ENCODE results near the gene OR4Q2.
"Not testable (repeated sequence)": the region's sequence is repeated elsewhere in the genome, so short reads cannot be mapped to it uniquely, and the experiment has no call there.

The OR4Q2 gene

GRCh38 chr14:20001863-20002262, at the start of gene OR4Q2:
OR4Q2 (plus strand) TSS chr14:20002163.
- DNase-seq = no peak

- not testable (repeated sequence) for DNase-seq
Observed at GRCh38 chr14:19969735-19970134, 32.2 kb upstream of the OR4Q2 start.

DNA sequence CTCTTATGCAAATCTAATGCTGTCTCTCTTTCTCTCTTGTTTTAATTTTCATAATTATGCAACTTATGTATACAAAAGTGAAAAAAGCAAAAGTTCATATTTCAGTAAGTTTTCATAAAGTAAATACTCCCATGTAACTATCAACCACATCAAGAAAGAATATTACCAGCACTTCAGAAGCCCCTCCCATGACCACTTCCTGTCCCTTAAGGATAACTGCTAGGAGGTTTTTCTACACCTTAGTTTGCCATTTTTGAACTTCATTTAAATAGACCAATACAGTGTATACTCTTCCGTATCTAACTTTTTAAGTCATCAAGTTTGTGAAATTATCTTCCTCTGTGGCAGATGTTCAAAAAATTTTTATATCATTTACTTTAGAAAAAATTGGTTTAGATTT, 27.1 kb upstream of the OR4Q2 start:
- DNase-seq = no peak

GRCh38 chr14:19975291-19975690, 26.7 kb upstream of the OR4Q2 start, which contains the start of gene OR4K15:
OR4K15 (plus strand) TSS chr14:19975591; CDS start chr14:19975591, 0 bp downstream.
- DNase-seq = no peak

- no peak for DNase-seq
Observed at GRCh38 chr14:19993438-19993837, 8.5 kb upstream of the OR4Q2 start.

DNA sequence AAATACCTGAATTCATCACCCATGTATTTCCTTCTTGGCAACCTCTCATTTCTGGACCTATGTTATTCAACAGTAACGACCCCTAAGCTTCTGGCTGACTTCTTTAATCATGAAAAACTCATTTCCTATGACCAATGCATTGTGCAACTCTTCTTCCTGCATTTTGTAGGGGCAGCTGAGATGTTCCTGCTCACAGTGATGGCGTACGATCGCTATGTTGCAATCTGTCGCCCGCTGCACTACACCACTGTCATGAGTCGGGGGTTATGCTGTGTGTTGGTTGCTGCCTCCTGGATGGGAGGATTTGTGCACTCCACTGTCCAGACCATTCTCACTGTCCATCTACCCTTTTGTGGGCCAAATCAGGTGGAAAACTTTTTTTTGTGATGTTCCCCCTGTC, 356 bp downstream of the OR4Q2 start:
- no peak for DNase-seq

DNA sequence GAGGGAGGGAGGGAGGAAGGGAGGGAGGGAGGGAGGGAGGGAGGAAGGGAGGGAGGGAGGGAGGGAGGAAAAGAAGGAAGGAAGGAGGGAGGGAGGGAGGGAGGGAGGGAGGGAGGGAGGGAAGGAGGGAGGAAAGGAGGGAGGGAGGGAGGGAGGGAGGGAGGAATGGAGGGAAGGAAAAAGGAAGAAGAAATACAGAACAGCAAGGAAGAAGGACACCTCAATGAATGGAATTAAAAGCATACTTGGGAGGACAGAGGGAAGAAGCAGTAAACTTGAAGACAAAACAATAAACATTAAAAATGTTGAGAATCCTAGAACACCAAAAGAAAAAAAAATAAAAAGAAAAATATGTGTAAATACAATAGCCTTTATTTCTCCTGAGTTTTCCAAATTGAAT, 6.2 kb downstream of the OR4Q2 start:
- no peak for DNase-seq

DNA sequence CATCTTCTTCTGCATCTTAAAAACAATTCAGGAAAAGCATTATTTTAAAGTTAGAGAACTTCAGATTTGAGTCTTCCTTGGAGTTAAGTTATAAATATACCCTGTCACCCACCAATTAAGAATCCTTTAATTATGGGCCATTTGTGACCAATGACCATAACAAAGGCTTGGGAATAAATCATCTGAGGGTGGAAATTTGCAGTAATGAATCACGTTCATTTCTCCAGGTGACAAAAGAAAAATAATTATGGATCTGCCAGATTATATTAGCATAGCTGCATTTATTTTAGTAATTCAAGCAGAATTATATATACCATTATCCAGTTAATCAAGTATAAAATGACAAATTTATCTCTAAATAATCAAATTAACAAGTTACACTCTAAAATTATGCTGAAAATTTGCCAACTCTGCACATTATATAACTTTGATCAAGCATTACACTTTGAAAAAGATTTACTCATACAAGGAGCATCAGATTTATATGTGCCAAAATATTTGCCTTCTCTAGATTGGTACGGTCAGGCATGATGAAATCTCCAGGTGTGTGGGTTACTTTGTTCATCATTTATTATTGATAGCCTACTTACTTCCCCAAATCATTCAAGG, 17.4 kb downstream of the OR4Q2 start, which contains the start of gene OR4K14:
TSS of gene OR4K14 (minus strand) at position 51 of the 609 bp plus-strand sequence. CDS start 4,114 bp downstream, outside the sequence.
- no peak for DNase-seq

DNA sequence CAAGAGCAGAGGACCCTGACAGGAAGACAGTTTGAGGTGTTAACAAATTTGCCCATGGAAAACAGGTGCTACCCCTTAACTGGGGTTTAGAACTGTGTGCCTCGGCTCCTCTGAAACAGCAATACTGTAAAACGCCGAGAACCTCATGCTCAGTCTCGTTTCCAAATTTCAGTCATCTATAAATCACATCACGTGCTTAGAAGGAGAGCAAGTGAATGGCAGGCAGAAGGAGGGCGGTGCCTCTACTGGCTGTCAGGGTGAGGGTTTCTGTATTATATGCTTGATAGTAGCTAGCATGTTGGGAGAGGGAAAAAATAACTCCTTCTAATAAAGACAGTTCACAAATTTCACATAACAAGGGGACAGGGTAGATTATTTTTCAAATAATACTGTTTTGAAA, 29.1 kb downstream of the OR4Q2 start:
- no peak for DNase-seq

DNA sequence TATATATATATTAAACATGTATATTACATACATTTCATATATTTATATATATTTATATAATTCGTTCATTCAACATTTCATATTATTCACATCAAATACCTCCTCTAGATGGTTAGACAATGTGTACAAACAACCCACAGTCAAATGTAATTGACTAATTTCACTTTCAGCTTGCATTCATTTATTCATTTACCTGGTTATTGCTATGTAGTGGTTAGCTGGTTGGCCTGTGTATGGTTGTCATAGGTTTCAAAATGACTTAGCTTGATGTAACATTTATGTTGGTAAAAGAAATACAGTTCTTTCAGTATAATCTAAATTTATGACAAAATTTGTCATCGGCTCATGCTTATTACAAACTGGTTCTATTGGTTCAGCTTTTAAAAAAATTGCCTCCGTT, 33.5 kb downstream of the OR4Q2 start:
- DNase-seq = no peak

DNA sequence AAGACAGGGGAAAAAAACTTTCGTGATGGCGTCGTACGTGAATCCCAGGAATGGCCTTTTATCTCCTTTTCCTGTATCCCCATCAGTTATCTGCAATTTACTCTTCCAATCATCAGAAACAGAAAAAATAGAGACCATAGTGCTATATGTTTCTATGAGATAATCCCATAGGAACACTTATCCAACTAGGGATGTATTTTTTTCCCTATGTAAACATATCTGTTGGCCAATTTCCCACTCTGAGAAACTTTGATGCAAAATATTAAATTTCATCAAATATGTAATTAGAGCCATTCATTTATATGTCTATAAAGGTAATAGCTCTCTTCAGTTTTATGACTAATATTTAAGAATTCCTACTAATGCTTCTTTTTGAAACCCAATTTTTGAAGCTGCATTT, 34.0 kb downstream of the OR4Q2 start, which contains the start of gene OR4K13:
TSS of gene OR4K13 (minus strand) at position 101 of the 400 bp plus-strand sequence. CDS start 1,280 bp downstream, outside the sequence.
- DNase-seq = no peak

GRCh38 chr14:20044243-20044642, 42.3 kb downstream of the OR4Q2 start:
- DNase-seq = no peak

DNA sequence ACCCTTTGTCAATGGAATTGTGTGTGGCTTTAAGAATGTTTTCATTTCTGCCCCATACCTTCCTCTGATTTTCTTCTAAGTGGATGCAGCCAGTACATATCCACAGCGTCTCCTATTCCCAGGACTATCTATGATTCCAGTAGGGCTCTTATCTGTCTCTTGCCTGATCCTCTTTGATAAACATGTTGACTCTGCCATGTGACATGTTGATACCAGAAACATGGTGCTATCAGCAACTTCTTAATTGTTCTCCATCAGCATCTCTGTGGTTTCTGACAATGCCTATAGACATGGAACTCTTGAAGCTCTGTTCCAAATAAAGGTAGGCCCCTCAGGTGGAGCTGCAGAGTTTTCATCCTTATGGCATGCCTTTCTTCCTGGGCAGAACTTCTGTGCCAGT, 46.2 kb downstream of the OR4Q2 start:
- no peak for DNase-seq

Data from NCI-H1436 treated with DMSO at 0.1 percent for 48 hours (cell line).